OCI-LY1 (cell line): Measurements from ENCODE around the gene FTCD.

Experiments used
- CTCF ChIP-seq: fragments of 200-600 bp; sonication (generic), shearing (Covaris generic); IDR thresholded peaks from 2 replicates; pipeline ENCODE4 v1.5.1; 2017; ENCODE audit warnings: mild to moderate bottlenecking, antibody characterized with exemption, low read length, moderate library complexity, mixed read lengths
- EZH2 ChIP-seq: fragments of 200-600 bp; sonication (generic), shearing (Covaris generic); IDR thresholded peaks from 2 replicates; pipeline ENCODE4 v1.8.0; 2017; ENCODE audit warnings: borderline replicate concordance, mixed run types, mild to moderate bottlenecking, antibody characterized with exemption, low read length, moderate library complexity, mixed read lengths

GRCh38 chr21:46187814-46188213 is 32.4 kb upstream of the FTCD start:
- TF ChIP-seq CTCF (no peak), EZH2 (no peak)
